T-cell (primary cell): ENCODE data around the gene PRKAG3. TPM values are rescaled to one million over a fixed set of nuclear protein-coding genes. Genes with fewer than 3 reads are reported as not detected.
A peak's percentile ranks its signal among the peaks of the same experiment; 100 is the strongest.

Experiments used
- ATAC-seq, 4 experiments: fragments of 200-7000 bp in 3 of 4; fragments of 150-1000 bp in 1 of 4; cut with Tn5 transposase; replicated peaks in 1 of 4; 1 replicate in 3 of 4; 2 replicates in 1 of 4; pipeline ENCODE4 v1.10.0; 2021; ENCODE audit warnings: moderate library complexity in 3 of 4, mild to moderate bottlenecking in 2 of 4, moderate number of reproducible peaks in 1 of 4
- CTCF ChIA-PET, 2 donors: fragments of 300-600 bp; sonication (Branson Sonifier 250); formaldehyde crosslinking; loops; one replicate each; lab custom pipeline; 2022; ENCODE audit warnings: antibody characterized with exemption in 2 of 2; lab: Charles Lee
- POLR2A ChIA-PET, 2 donors: fragments of 300-600 bp; sonication (Branson Sonifier 250); formaldehyde crosslinking; loops; one replicate each; lab custom pipeline; 2022; ENCODE audit warnings: antibody characterized with exemption in 2 of 2; lab: Charles Lee
- DNase-seq, 35 experiments: peaks; one replicate each; pipeline versions ENCODE4 v3.0.0 to v3.0.0-alpha.2; 2013 to 2023
- H3K27ac ChIP-seq: one replicate; pipeline ENCODE4 v1.5.1; 2013; ENCODE audit warnings: low read length
- H3K27me3 ChIP-seq, 2 experiments: replicated peaks in 1 of 2; 1 replicate in 1 of 2; 2 replicates in 1 of 2; pipeline versions ENCODE4 v1.6.1 to v1.7.0; 2013; ENCODE audit warnings: low read length in 1 of 2, mixed read lengths in 1 of 2; ENCODE audit not compliant: control insufficient read depth in 2 of 2, insufficient read depth in 2 of 2; ENCODE audit errors: extremely low read depth in 1 of 2
- H3K36me3 ChIP-seq, 2 donors: 1 replicate in 1 of 2; 2 replicates in 1 of 2; pipeline versions ENCODE4 v1.6.1 to v1.7.0; 2013; ENCODE audit warnings: low read length in 1 of 2; ENCODE audit not compliant: control insufficient read depth in 2 of 2, insufficient read depth in 1 of 2; ENCODE audit errors: extremely low read depth in 1 of 2
- H3K4me1 ChIP-seq, 2 experiments: 1 replicate in 1 of 2; 2 replicates in 1 of 2; pipeline versions ENCODE4 v1.6.1 to v1.7.0; 2013; ENCODE audit warnings: low read length in 2 of 2, mixed read lengths in 1 of 2; ENCODE audit not compliant: insufficient read depth in 2 of 2, control insufficient read depth in 1 of 2; ENCODE audit errors: extremely low read depth in 1 of 2
- H3K4me3 ChIP-seq, 2 donors: 1 replicate in 1 of 2; 2 replicates in 1 of 2; pipeline versions ENCODE4 v1.5.1 to v1.7.0; 2013; ENCODE audit warnings: mild to moderate bottlenecking in 2 of 2, low read length in 1 of 2, moderate library complexity in 1 of 2; ENCODE audit not compliant: control insufficient read depth in 1 of 2; ENCODE audit errors: extremely low read depth in 1 of 2
- H3K9me3 ChIP-seq: 2 replicates; pipeline ENCODE4 v1.7.0; 2013
- H3K27ac Mint-ChIP-seq, 2 donors: one replicate each; pipeline ENCODE4 v1.8.0; 2020 to 2021; ENCODE audit warnings: mild to moderate bottlenecking in 2 of 2, mixed read lengths in 2 of 2
- H3K27me3 Mint-ChIP-seq, 2 donors: one replicate each; pipeline ENCODE4 v1.8.0; 2021 to 2022; ENCODE audit warnings: mixed read lengths in 2 of 2
- H3K36me3 Mint-ChIP-seq: one replicate; pipeline ENCODE4 v1.8.0; 2021; ENCODE audit warnings: mixed read lengths
- H3K4me1 Mint-ChIP-seq, 3 donors: one replicate each; pipeline ENCODE4 v1.8.0; 2020 to 2022; ENCODE audit warnings: mixed read lengths in 3 of 3, mild to moderate bottlenecking in 1 of 3
- H3K4me3 Mint-ChIP-seq, 3 donors: one replicate each; pipeline ENCODE4 v1.8.0; 2020 to 2022; ENCODE audit warnings: mild to moderate bottlenecking in 3 of 3, mixed read lengths in 3 of 3, moderate library complexity in 3 of 3
- H3K9me3 Mint-ChIP-seq, 3 donors: one replicate each; pipeline ENCODE4 v1.8.0; 2020 to 2022; ENCODE audit warnings: mixed read lengths in 3 of 3
- WGBS: methylation state at CpG from one replicate; pipeline ENCODE4 v1.1.5; 2013; ENCODE audit warnings: missing lambda C conversion rate; ENCODE audit not compliant: insufficient coverage; 5-methylcytosine and 5-hydroxymethylcytosine counted together
- total RNA-seq, 35 experiments: library from RNA in 6 of 35; stranded (reverse) in 6 of 35; fragments of 120-200 nt in 1 of 35; gene quantifications; one replicate each; pipeline versions ENCODE4 v1.2.1 to v1.2.4 and lab custom pipeline; 2013 to 2026

Gene PRKAG3
- total RNA-seq, 5 donors from 2014 or later (not counting 1 experiment from before 2014, with no cell fraction given): not detected

GRCh38 chr2:218781691-218782527 lies 49.7 kb downstream of the PRKAG3 start, which contains the start of gene CYP27A1:
CYP27A1 (plus strand) TSS chr2:218782147; CDS start chr2:218782183, 36 bp downstream.
- Mint-ChIP-seq H3K4me1 (peaks cover 0 to 10% (median 8%) of the 10 kb centered on the region in 3 donors), H3K27me3 (peaks cover 54 to 60% of the 10 kb centered on the region in 2 donors), H3K36me3 (peaks cover 9% of the 10 kb centered on the region), H3K27ac (no peak within 1 kb of the TSS), H3K9me3 (peaks cover 4 to 9% (median 7%) of the 10 kb centered on the region in 3 donors), H3K4me3 (peak within 1 kb of the TSS in 2 of 3 donors; percentile 2 to 27)
- ATAC-seq (peak in 1 of 4 experiments; percentile 26), DNase-seq (peak in 1 of 35 experiments; percentile 5)
- peaks cover 11 to 46% of the 10 kb centered on the region in 2 experiments for H3K27me3 ChIP-seq
- no peak within 1 kb of the TSS for H3K4me3 ChIP-seq
- POLR2A ChIA-PET: no interaction called here
- peaks cover 0 to 9% of the 10 kb centered on the region in 2 experiments for H3K4me1 ChIP-seq
- H3K9me3 ChIP-seq: no peaks in the 10 kb centered on the region
- CTCF ChIA-PET: no interaction called here
- WGBS: 6% methylated on average over 74 of the region's 76 CpGs
- H3K36me3 ChIP-seq: no peaks in the 10 kb centered on the region
- no peak within 1 kb of the TSS for H3K27ac ChIP-seq

DNA sequence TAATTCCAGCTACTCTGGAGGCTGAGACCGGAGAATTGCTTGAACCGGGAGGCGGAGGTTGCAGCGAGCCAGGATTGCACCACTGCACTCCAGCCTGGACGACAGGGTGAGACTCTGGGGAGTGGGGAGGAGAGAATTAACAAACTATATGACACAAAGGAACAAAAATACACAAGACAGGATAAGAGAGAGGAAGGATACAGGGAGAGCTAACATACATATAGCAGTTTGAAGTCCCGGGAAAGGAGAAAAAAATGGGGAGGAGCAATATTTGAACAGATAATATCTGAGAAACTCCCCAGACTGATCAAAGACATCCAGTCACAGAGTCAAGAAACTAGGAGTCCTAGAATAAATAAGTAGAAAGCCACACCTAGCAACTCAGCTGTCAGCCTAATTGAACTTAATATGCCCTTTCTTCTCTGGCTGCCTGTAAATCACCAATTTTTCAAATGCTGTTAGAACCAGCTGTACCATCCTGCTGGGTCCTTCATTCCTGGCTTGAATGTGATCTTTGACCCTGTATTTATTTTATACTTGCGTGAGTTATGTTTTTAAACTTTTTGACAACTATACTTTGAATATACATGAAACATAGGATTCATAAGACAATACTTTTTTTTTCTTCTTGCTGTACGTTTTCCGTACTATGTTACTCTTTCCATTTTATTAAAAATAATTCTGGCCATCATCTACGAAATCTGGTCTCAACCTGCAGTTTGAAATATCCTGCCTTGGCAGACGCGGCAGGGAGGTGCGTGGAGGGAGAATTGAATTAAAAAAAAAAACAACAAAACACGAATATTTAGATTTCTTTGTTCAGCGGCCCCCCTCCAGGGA lies 50.5 kb downstream of the PRKAG3 start:
- Mint-ChIP-seq H3K27ac (no peak overlapping the region), H3K4me1 (peaks cover 0 to 10% (median 8%) of the 10 kb centered on the region in 3 donors)
- no peak for ATAC-seq

GRCh38 chr2:218780046-218780445 lies 51.6 kb downstream of the PRKAG3 start:
- peaks cover 10 to 14% (median 10%) of the 10 kb centered on the region in 3 donors for H3K9me3 Mint-ChIP-seq
- no peak for ATAC-seq
- CTCF ChIA-PET: interaction anchor here in 1 of 2 donors (0.8 kb wide), 1 partner anchor 8 kb away, joined by 4 read pairs; no protein-coding TSS in a partner anchor

More for the DNA sequence above, 50.5 kb downstream of the PRKAG3 start:
- Mint-ChIP-seq H3K9me3 (peaks cover 8 to 12% (median 9%) of the 10 kb centered on the region in 3 donors), H3K27me3 (peaks cover 53 to 55% of the 10 kb centered on the region in 2 donors), H3K4me3 (peak overlapping the region in 2 of 3 donors; percentile 2 to 27), H3K36me3 (peaks cover 12% of the 10 kb centered on the region)
- peaks cover 0 to 9% of the 10 kb centered on the region in 2 experiments for H3K4me1 ChIP-seq
- DNase-seq: no peak
- ChIA-PET POLR2A (no interaction called here), CTCF (interaction anchor here in 1 of 2 donors (0.5 kb wide), 1 partner anchor 226 kb away, joined by 3 read pairs; no protein-coding TSS in a partner anchor)
- no peaks in the 10 kb centered on the region for H3K9me3 ChIP-seq
- no peaks in the 10 kb centered on the region for H3K36me3 ChIP-seq
- 14% methylated on average over 1 of the region's 15 CpGs for WGBS
- peaks cover 11 to 39% of the 10 kb centered on the region in 2 experiments for H3K27me3 ChIP-seq
- no peak overlapping the region for H3K27ac ChIP-seq
- no peak overlapping the region for H3K4me3 ChIP-seq

DNA sequence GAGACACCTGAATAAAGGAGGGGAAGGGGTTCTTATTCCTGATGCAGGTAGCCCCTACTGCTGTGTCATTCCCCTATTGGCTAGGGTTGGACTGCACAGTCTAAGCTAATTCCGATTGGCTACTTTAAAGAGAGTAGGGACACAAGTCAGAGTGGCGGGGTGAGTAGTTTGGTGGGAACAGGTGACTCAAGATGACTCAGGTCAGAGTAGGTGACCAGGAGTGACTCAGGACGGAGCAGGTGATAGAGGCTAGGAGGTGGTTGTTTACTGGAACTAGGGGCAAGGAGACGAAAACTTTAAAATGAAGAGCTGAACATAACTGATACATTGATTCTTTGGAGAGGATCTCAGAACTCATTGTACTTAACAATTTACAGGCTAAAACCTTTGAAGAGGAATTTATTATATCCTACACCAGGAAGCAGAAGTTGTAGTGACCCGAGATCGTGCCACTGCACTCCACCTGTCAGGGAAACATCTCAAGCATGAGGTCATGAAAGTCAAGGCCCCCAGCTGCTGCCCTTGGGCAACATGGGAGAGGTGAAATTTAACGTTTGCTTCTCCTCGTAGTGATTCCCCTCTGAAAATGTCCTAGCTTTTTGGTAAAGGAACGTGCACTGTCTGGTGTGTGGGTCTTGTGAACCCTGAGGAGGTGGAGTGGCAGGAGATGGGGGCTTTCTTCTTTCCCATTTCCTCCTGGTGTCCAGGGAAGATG lies 54.2 kb downstream of the PRKAG3 start:
- WGBS: 95% methylated on average over 5 of the region's 9 CpGs
- H3K27ac ChIP-seq: no peak overlapping the region
- Mint-ChIP-seq H3K27ac (no peak overlapping the region), H3K4me3 (no peak overlapping the region), H3K9me3 (peaks cover 10 to 14% (median 10%) of the 10 kb centered on the region in 3 donors), H3K36me3 (peaks cover 28% of the 10 kb centered on the region), H3K27me3 (peaks cover 30 to 33% of the 10 kb centered on the region in 2 donors), H3K4me1 (peaks cover 0 to 9% (median 8%) of the 10 kb centered on the region in 3 donors)
- H3K36me3 ChIP-seq: no peaks in the 10 kb centered on the region
- DNase-seq: no peak
- ATAC-seq: no peak
- ChIA-PET CTCF (no interaction called here), POLR2A (no interaction called here)
- no peaks in the 10 kb centered on the region for H3K9me3 ChIP-seq
- peaks cover 2 to 26% of the 10 kb centered on the region in 2 experiments for H3K27me3 ChIP-seq
- H3K4me1 ChIP-seq: peaks cover 0 to 9% of the 10 kb centered on the region in 2 experiments
- no peak overlapping the region for H3K4me3 ChIP-seq

More at GRCh38 chr2:218780046-218780445, 51.6 kb downstream of the PRKAG3 start:
- Mint-ChIP-seq H3K27ac (peak overlapping the region in 1 of 2 donors; percentile 1), H3K27me3 (peaks cover 46 to 52% of the 10 kb centered on the region in 2 donors), H3K4me1 (peaks cover 0 to 10% (median 8%) of the 10 kb centered on the region in 3 donors), H3K4me3 (no peak overlapping the region), H3K36me3 (peaks cover 14% of the 10 kb centered on the region)
- H3K27me3 ChIP-seq: peaks cover 11 to 37% of the 10 kb centered on the region in 2 experiments
- no peaks in the 10 kb centered on the region for H3K36me3 ChIP-seq
- no peak overlapping the region for H3K27ac ChIP-seq
- H3K9me3 ChIP-seq: no peaks in the 10 kb centered on the region
- no peak for DNase-seq
- WGBS: no CpG with 5 or more reads among the region's 2 CpGs
- H3K4me1 ChIP-seq: peaks cover 0 to 9% of the 10 kb centered on the region in 2 experiments
- POLR2A ChIA-PET: no interaction called here
- H3K4me3 ChIP-seq: no peak overlapping the region

DNA sequence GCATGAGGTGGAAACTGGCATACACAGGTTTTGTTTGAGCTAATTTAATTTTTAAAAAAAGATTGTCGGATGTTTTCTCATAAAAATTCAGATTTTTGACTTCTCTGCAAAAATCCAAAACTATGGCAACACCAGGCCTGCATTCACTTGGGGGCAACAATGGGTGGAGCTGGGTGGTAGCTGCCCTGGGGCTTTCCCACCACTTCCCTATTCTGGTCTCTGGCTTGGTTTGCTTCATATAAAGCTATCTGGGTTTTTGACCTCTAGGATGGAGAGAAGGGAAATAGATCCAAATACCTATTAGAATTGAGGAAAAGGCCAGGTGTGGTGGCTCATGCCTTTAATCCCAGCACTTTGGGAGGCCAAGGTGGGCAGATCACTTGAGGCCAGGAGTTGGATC lies 55.1 kb downstream of the PRKAG3 start:
- ChIA-PET CTCF (no interaction called here), POLR2A (no interaction called here)
- no peaks in the 10 kb centered on the region for H3K36me3 ChIP-seq
- H3K27me3 ChIP-seq: peaks cover 0 to 17% of the 10 kb centered on the region in 2 experiments
- no peak overlapping the region for H3K27ac Mint-ChIP-seq
- H3K4me1 Mint-ChIP-seq: peaks cover 0 to 7% (median 7%) of the 10 kb centered on the region in 3 donors
- peaks cover 0 to 2% of the 10 kb centered on the region in 2 experiments for H3K4me1 ChIP-seq
- H3K4me3 ChIP-seq: no peak overlapping the region
- no peak overlapping the region for H3K4me3 Mint-ChIP-seq
- no peaks in the 10 kb centered on the region for H3K9me3 ChIP-seq
- H3K27ac ChIP-seq: no peak overlapping the region
- H3K27me3 Mint-ChIP-seq: peaks cover 26 to 30% of the 10 kb centered on the region in 2 donors
- peaks cover 10 to 14% (median 10%) of the 10 kb centered on the region in 3 donors for H3K9me3 Mint-ChIP-seq
- no CpG with 5 or more reads among the region's 1 CpG for WGBS
- ATAC-seq (no peak), DNase-seq (no peak)
- H3K36me3 Mint-ChIP-seq: peaks cover 35% of the 10 kb centered on the region
